Measurements from ENCODE around the gene KDM5B.
A peak's percentile ranks its signal among the peaks of the same experiment; 100 is the strongest.

The KDM5B gene

GRCh38 chr1:202788800-202789199 is 19.4 kb downstream of the KDM5B start:
- ChIA-PET POLR2A (no interaction called here), CTCF (no interaction called here)

GRCh38 chr1:202786804-202787203 is 21.4 kb downstream of the KDM5B start:
- TF ChIP-seq ARNT (IDR thresholded peaks at IDR 0.05) (no peak), CTBP1 (IDR thresholded peaks at IDR 0.05; ENCODE audit: borderline replicate concordance) (no peak), SUZ12 (IDR thresholded peaks at IDR 0.05) (no peak), NFRKB (IDR thresholded peaks at IDR 0.05) (no peak), L3MBTL2 (conservative IDR thresholded peaks at IDR 0.05) (no peak), LEF1 (IDR thresholded peaks at IDR 0.05; ENCODE audit: borderline replicate concordance) (no peak), TARDBP (IDR thresholded peaks at IDR 0.05) (no peak)
- no peak for DNase-seq (ENCODE audit: extremely low spot score)
- ChIA-PET CTCF (no interaction called here), POLR2A (no interaction called here)

More at GRCh38 chr1:202788800-202789199, 19.4 kb downstream of the KDM5B start:
- DNase-seq (ENCODE audit: extremely low spot score) = no peak
- no peak for TF ChIP-seq BHLHE40 (IDR thresholded peaks at IDR 0.05; ENCODE audit: borderline replicate concordance)
- TF ChIP-seq ARNT (IDR thresholded peaks at IDR 0.05) = no peak
- no peak for TF ChIP-seq SUZ12 (IDR thresholded peaks at IDR 0.05)
- TF ChIP-seq LEF1 (IDR thresholded peaks at IDR 0.05; ENCODE audit: borderline replicate concordance) = no peak
- TF ChIP-seq FOXA1 (IDR thresholded peaks at IDR 0.05) = no peak

- CTCF ChIA-PET = no interaction called here
- DNase-seq (ENCODE audit: extremely low spot score) = no peak
- POLR2A ChIA-PET = interaction anchor here (1.2 kb wide), 1 partner anchor 30 kb away, joined by 3 read pairs; the partner anchor contains the start of gene PCAT6
- TF ChIP-seq NFRKB (IDR thresholded peaks at IDR 0.05) = no peak
- no peak for TF ChIP-seq FOXM1 (IDR thresholded peaks at IDR 0.05; ENCODE audit: borderline replicate concordance)
- TF ChIP-seq PKNOX1 (IDR thresholded peaks at IDR 0.05) = no peak
- TF ChIP-seq LEF1 (IDR thresholded peaks at IDR 0.05; ENCODE audit: borderline replicate concordance) = no peak
- no peak for TF ChIP-seq CTBP1 (IDR thresholded peaks at IDR 0.05; ENCODE audit: borderline replicate concordance)
- TF ChIP-seq ZNF384 (IDR thresholded peaks at IDR 0.05) = no peak
- TF ChIP-seq ARNT (IDR thresholded peaks at IDR 0.05) = 0 out of 2 replicates have a peak, but pooled peaks have one; percentile 50
- TF ChIP-seq FOXK2 (IDR thresholded peaks at IDR 0.05) = no peak
Measured at GRCh38 chr1:202781180-202781579, 27.0 kb downstream of the KDM5B start.

- CTCF ChIA-PET = no interaction called here
- TF ChIP-seq L3MBTL2 (conservative IDR thresholded peaks at IDR 0.05) (no peak), TARDBP (IDR thresholded peaks at IDR 0.05) (no peak), CTBP1 (IDR thresholded peaks at IDR 0.05; ENCODE audit: borderline replicate concordance) (no peak), HDGF (IDR thresholded peaks at IDR 0.05; ENCODE audit: borderline replicate concordance) (no peak), ZNF384 (IDR thresholded peaks at IDR 0.05) (no peak), ARNT (IDR thresholded peaks at IDR 0.05) (no peak), ELF4 (IDR thresholded peaks at IDR 0.05) (no peak)
- DNase-seq (ENCODE audit: extremely low spot score) = no peak
- POLR2A ChIA-PET = no interaction called here
Measured at GRCh38 chr1:202770135-202770534, 38.1 kb downstream of the KDM5B start.

- CTCF ChIA-PET = no interaction called here
- DNase-seq (ENCODE audit: extremely low spot score) = no peak
- TF ChIP-seq FOXM1 (IDR thresholded peaks at IDR 0.05; ENCODE audit: borderline replicate concordance) (no peak), HDGF (IDR thresholded peaks at IDR 0.05; ENCODE audit: borderline replicate concordance) (no peak), ELF4 (IDR thresholded peaks at IDR 0.05) (no peak), SP1 (IDR thresholded peaks at IDR 0.05) (no peak), SUZ12 (IDR thresholded peaks at IDR 0.05) (no peak), CTBP1 (IDR thresholded peaks at IDR 0.05; ENCODE audit: borderline replicate concordance) (no peak), FOXA1 (IDR thresholded peaks at IDR 0.05) (no peak), PKNOX1 (IDR thresholded peaks at IDR 0.05) (no peak)
- POLR2A ChIA-PET = no interaction called here
Measured at GRCh38 chr1:202765721-202766120, 42.5 kb downstream of the KDM5B start.

GRCh38 chr1:202762019-202762418 is 46.2 kb downstream of the KDM5B start:
- TF ChIP-seq FOXM1 (IDR thresholded peaks at IDR 0.05; ENCODE audit: borderline replicate concordance) (no peak), NFRKB (IDR thresholded peaks at IDR 0.05) (no peak), SP1 (IDR thresholded peaks at IDR 0.05) (no peak), ZNF384 (IDR thresholded peaks at IDR 0.05) (no peak), L3MBTL2 (conservative IDR thresholded peaks at IDR 0.05) (no peak), PKNOX1 (IDR thresholded peaks at IDR 0.05) (no peak), SUZ12 (IDR thresholded peaks at IDR 0.05) (no peak), BHLHE40 (IDR thresholded peaks at IDR 0.05; ENCODE audit: borderline replicate concordance) (no peak), CTBP1 (IDR thresholded peaks at IDR 0.05; ENCODE audit: borderline replicate concordance) (no peak), FOXK2 (IDR thresholded peaks at IDR 0.05) (no peak), ARNT (IDR thresholded peaks at IDR 0.05) (no peak), TARDBP (IDR thresholded peaks at IDR 0.05) (no peak), LEF1 (IDR thresholded peaks at IDR 0.05; ENCODE audit: borderline replicate concordance) (no peak), ELF4 (IDR thresholded peaks at IDR 0.05) (no peak), FOXA1 (IDR thresholded peaks at IDR 0.05) (no peak), HDGF (IDR thresholded peaks at IDR 0.05; ENCODE audit: borderline replicate concordance) (no peak)
- ChIA-PET POLR2A (no interaction called here), CTCF (no interaction called here)
- no peak for DNase-seq (ENCODE audit: extremely low spot score)

- ChIA-PET POLR2A (no interaction called here), CTCF (no interaction called here)
- TF ChIP-seq ARNT (IDR thresholded peaks at IDR 0.05) = no peak
- no peak for DNase-seq (ENCODE audit: extremely low spot score)
Measured at GRCh38 chr1:202760589-202760988, 47.6 kb downstream of the KDM5B start.

All from HEK293T (cell line).